Skin epidermis (tissue), 12 donors: ENCODE measurements around the gene LRRC72.
A peak's percentile ranks its signal among the peaks of the same experiment; 100 is the strongest.
"Not testable (repeated sequence)": the region's sequence is repeated elsewhere in the genome, so short reads cannot be mapped to it uniquely, and the experiment has no call there.

Source experiments
- H3K27ac ChIP-seq, 21 experiments: fragments of 200-600 bp; sonication (generic) in 11 of 21; one replicate each; pipeline ENCODE4 v1.5.0; 2020; ENCODE audit warnings: mild to moderate bottlenecking in 3 of 21, inconsistent platforms in 2 of 21, moderate library complexity in 2 of 21
- H3K4me3 ChIP-seq, 7 experiments: fragments of 200-600 bp; sonication (generic) in 2 of 7; one replicate each; pipeline ENCODE4 v1.5.0; 2020; ENCODE audit warnings: inconsistent platforms in 2 of 7, mild to moderate bottlenecking in 2 of 7, moderate library complexity in 1 of 7

The LRRC72 gene

GRCh38 chr7:16526742-16527540, at the start of gene LRRC72:
Gene LRRC72 (plus strand): TSS chr7:16526825. CDS start chr7:16526953, 128 bp downstream.
- Histone ChIP-seq H3K27ac (no peak within 1 kb of the TSS), H3K4me3 (no peak within 1 kb of the TSS)

DNA sequence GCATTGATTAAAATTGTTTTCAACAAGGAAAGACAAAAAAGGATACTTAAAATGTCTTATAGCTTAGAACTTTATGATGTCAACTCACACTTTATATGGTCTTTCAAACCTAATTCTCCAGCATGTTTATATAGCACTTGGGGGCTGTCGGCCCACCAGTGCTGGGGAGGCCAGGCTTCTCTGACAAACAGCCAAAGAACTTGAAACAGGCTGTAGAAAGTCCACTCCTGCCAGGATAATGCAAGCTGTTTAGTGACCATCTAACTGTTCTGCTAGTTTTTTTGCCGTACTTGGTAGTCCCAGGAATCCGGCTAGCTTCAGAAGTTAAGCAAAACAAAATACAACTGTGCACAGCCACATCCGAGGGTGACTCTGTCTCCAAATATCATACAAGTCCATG, 47.5 kb upstream of the LRRC72 start:
- no peak overlapping the region for H3K27ac ChIP-seq

GRCh38 chr7:16479591-16479990, 47.0 kb upstream of the LRRC72 start:
- no peak overlapping the region for H3K27ac ChIP-seq
- H3K4me3 ChIP-seq = no peak overlapping the region

More for the DNA sequence above, 47.5 kb upstream of the LRRC72 start:
- no peak overlapping the region for H3K4me3 ChIP-seq

DNA sequence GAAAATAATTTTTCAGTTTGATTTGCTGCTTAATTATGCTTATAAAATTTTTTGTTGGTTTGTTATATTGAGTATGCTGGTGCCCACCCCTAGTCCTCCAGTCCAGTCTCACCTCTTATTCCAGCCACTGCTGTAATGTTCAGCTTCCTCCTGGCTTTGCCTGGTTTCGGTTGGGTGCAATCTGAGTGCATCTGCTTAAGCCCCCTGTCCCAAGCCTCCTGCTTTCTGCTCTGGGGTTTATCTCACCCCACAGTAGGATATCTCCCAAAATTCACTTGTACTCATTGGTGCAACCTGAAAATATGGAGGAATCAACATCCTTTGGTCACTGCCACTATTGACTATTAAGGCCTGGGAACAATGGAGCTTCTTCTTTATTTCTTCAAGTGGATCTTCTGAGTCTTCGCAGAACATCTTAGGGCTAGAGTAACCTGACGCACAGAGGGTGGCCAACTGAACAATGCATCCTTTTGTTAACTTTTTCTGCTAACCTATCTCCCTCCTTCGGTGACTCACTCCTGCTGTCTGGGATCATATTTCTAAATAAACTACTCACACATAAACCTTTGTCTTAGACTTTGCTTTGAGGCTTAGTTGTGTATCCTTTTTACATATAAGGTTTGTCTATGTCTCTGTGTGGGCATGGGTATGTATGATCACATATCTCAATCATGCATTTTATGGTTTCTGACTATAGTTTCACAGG, 42.0 kb upstream of the LRRC72 start:
- peak overlapping the region in 12 of 21 experiments; percentile 8 to 76 (median 44) for H3K27ac ChIP-seq

DNA sequence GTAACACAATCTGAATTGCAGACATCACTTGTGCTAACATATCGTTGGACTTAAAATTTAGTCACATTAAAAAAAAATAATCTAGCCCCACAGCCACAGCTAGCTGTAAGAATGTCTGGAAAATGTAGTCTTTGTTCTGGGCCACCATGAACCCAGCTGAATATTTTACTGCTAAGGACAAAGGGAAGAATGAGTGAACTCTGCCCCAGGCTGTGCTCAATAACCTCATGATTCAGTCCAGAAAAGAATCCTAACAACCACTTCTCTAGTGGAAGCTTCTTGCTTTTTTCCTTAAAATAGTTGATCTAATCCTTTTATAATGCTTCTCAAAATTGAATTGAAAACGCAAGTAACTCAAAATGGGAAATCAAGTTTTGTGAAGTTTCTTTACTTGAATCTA, 35.5 kb upstream of the LRRC72 start:
- H3K27ac ChIP-seq = no peak overlapping the region
- no peak overlapping the region for H3K4me3 ChIP-seq

More for the DNA sequence above, 42.0 kb upstream of the LRRC72 start:
- H3K4me3 ChIP-seq = no peak overlapping the region

DNA sequence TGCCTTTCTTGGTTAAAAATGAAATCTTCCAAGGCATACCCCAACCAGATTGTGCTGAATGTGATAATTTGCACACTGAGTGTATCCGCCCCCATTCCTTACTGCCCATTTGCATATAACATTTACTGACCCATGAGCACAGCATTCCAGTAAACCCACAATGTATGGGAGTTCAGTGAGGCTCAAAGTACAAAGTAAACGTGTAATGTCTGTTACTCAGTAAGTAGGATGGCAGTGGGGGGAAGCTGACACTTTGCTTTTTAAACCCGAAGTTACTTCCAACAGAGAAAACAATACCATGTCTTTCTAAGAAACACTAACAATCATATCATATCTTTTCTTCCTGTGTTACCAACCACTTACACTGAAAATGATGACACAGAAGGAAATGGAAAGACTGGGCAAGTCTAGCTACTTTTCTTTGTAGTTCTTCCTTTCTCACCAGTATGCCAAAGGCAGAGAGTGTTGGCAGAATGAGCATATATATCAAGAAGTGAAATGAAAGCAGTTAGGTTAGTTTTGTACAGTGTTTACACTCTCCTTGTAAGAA, 34.0 kb upstream of the LRRC72 start:
- peak overlapping the region in 2 of 21 experiments; percentile 26 to 47 for H3K27ac ChIP-seq
- H3K4me3 ChIP-seq = no peak overlapping the region

- H3K27ac ChIP-seq = peak overlapping the region in 5 of 21 experiments; percentile 18 to 61 (median 26)
- H3K4me3 ChIP-seq = no peak overlapping the region
Observed at GRCh38 chr7:16493266-16493665, 33.4 kb upstream of the LRRC72 start.

DNA sequence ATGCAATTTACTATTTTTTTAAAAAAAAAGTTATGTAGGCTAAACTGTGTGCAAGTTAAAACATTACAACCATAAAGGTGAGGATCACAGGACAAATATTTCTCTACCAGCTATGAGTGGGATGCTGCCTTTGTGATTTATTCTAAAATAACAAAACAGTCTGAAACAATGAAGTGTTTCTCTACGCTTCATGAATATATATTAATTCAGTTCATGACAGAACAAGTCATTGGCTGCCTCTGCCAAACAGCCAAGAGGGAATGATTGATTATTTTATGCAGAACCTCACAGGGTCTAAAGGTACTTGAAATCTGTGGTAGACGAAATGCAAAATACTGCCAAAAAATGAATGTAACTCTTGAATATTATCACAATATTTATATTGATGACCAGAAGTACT, 32.1 kb upstream of the LRRC72 start:
- Histone ChIP-seq H3K27ac (peak overlapping the region in 4 of 21 experiments; percentile 2 to 60 (median 24)), H3K4me3 (no peak overlapping the region)

DNA sequence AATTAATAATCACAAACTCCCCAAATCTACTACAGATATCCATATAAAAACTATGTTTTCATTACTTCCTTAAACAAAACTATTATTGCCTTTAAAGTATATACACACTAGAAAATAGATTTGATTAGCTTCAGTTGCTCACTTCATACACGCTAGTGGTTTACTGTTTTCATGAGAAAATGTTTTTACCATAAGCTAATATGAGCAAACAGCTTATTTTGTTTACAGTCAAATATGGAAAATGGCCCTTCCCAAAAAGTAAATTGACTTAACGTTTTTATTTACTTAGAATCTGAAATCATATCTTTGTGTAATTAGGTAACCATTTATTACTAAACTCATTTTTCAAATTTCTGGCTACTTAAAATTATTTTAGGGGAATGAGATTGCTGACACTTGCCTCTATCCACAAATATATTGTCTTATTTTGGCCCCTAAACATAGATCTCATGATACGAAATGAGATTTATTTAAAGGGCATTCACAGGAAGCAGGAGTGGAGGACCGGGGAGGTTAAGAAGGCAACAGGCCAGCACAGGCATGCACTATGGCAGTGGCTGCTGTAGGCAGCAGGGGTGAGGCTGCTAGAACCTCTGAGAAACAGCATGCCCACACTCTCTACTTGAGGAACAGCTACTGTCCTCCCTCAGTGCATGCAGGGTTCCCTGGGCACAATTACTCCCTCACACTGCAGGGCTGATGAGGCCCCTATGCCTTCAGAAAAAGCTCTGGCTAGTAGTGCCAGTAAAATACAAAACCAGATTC, 31.5 kb upstream of the LRRC72 start:
- no peak overlapping the region for H3K4me3 ChIP-seq
- peak overlapping the region in 5 of 21 experiments; percentile 1 to 28 (median 3) for H3K27ac ChIP-seq

GRCh38 chr7:16498122-16498521, 28.5 kb upstream of the LRRC72 start:
- Histone ChIP-seq H3K27ac (no peak overlapping the region), H3K4me3 (no peak overlapping the region)

DNA sequence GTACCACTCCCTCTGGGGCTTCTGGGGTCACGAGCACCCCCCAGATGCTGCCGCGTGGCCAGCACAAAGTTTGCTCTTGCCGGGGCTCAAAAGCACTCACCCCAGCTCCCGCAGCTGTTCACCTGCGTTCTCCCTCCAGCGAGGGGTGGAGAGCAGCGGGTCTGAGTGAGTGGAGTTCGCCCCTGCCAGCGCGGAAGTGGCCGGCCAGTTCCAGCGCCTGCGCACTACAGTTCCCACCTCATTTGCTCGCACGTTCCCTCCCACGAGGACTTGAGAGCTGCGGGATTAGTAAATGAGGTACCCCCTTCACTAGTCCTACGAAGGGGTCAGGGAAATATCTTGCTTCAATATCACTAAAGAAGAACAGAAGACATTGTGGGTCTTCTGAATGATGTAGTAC, 24.3 kb upstream of the LRRC72 start:
- Histone ChIP-seq H3K27ac (no peak overlapping the region), H3K4me3 (no peak overlapping the region)

GRCh38 chr7:16504019-16504418, 22.6 kb upstream of the LRRC72 start:
- no peak overlapping the region for H3K27ac ChIP-seq
- H3K4me3 ChIP-seq = no peak overlapping the region

DNA sequence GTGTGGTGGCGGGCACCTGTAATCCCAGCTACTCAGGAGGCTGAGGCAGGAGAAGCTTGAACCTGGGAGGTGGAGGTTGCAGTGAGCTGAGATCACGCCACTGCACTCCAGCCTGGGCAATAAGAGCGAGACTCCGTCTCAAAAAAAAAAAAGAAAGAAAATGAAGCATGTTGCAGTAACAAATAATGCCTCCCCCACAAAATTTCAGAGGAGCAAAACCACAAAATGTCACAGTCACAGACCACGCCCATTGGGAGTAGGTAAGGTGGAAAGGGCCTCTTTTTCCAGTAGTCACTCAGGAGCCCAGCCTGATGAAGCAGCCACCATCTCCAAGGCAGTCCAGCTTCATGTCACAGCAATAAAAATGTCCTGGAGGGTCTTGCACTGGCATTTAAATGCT, 20.2 kb upstream of the LRRC72 start:
- H3K4me3 ChIP-seq, H3K27ac ChIP-seq: not testable (repeated sequence)

- H3K4me3 ChIP-seq = no peak overlapping the region
Observed at GRCh38 chr7:16509829-16510228, 16.8 kb upstream of the LRRC72 start.

GRCh38 chr7:16511314-16511713, 15.3 kb upstream of the LRRC72 start:
- H3K4me3 ChIP-seq = no peak overlapping the region
- no peak overlapping the region for H3K27ac ChIP-seq

More at GRCh38 chr7:16509829-16510228, 16.8 kb upstream of the LRRC72 start:
- no peak overlapping the region for H3K27ac ChIP-seq

DNA sequence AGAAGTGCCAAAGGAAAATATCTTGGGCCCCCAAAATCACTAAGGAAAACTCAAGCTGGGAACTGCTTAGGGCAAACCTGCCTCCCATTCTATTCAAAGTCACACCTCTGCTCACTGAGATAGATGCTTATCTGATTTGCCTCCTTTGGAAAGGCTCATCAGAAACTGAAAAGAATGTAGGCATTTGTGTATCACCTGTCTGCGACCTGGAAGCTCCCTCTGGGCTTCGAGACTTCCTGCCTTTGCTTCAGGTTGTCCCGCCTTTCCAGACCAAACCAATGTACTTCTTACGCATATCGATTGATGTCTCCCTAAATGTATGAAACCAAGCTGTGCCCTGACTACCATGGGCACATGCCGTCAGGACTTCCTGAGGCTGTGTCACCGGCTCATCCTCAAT, 14.5 kb upstream of the LRRC72 start:
- H3K4me3 ChIP-seq = no peak overlapping the region
- H3K27ac ChIP-seq = no peak overlapping the region

DNA sequence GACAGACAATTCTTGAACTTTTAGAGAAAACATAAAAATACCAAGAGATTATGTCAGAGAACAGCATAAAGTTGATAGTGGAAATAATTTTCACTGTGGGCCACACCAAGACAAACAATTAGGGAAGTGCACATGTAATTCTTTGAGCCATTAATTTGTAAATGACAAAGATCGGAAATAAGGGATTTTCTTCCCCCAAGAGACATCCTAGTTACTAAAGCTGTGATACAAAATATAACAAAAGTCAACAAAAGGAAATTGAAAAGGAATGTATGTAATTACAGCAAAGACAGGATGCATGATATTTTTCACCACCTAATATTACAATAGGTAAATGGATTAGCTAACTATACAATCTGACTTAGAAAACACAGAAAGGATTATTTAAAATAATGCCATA, 12.4 kb upstream of the LRRC72 start:
- no peak overlapping the region for H3K4me3 ChIP-seq
- no peak overlapping the region for H3K27ac ChIP-seq

DNA sequence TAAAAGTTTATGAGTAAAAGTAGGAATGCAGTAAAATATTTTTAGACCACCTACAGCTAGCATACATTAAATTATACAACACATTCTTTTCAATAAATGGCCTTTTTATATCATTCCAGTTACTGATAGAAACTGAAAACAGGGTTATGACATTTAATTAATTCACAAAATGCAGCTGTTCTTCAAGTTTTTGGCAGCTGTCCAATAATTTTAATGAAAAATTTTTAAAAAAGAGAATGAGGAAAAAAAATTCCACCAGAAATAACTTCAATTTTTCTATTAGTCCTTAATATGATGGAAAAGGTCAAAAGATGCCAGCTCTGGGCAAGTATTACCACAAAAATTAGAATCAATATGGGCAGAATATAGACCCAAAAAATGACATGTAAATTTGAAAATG, 11.9 kb upstream of the LRRC72 start:
- no peak overlapping the region for H3K27ac ChIP-seq

DNA sequence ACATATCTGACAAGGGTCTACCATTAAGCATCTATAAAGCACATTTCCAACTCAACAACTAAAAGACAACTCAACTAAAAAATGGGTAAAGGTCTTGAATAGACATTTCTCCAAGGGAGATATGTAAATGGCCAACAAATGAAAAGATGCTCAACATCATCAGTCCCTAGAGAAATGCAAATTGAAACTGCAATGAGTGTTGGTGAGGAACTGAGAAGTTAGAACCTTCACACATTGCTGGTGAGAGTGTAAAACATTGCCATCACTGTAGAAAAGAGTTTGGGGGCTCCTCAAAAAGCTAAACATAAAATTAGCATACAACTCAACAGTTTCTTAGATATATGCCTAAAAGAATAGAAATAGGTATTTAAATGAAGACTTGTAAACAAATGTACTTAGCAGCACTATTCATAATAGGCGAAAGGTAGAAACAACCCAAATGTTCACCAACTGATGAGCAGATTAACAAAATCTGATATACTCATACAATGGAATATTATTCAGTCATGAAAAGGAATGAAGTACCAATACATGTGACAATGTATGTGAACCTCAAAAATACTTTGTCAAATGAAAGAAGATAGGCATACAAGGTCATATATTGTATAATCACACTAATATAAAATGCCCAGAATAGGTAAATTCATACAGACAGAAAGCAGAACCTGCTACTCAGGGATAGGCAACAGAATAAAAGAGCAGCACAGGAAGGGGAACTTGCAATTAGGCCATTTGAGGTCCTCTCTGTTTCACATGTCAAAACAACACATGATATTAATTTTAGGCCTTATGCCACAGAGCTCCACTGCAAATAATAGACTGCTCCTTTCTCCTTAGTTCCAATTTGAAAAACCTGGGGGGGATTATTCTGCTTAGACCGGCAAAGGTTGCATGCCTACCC, 10.6 kb upstream of the LRRC72 start:
- no peak overlapping the region for H3K27ac ChIP-seq
- no peak overlapping the region for H3K4me3 ChIP-seq

More for the DNA sequence above, 11.9 kb upstream of the LRRC72 start:
- no peak overlapping the region for H3K4me3 ChIP-seq
